ENCODE measurements around the gene ETS1.
"Not testable (repeated sequence)": the region's sequence is repeated elsewhere in the genome, so short reads cannot be mapped to it uniquely, and the experiment has no call there.

The ETS1 gene

DNA sequence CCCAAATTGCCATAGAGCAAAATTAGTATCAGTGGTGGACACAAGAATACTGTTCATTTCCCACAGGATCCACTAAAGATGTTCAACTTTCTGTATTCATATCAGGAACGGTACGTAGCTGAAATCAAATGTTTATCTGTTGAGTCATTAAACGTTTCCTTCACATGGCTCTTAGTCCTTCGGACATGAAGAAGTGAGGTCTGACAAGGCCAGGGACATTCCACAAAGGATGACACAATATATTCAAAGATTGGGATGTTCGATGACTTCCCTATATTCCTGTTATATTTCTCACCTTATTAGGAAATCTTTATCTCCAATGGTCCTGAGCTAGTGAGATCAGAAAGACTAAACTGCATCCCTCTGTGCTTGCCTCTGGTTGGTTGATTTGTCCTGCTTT is 129.0 kb downstream of the ETS1 start:
- no peak overlapping the region for H3K4me3 ChIP-seq
- H4K20me1 ChIP-seq: peaks cover 0 to 27% (median 7%) of the 10 kb centered on the region in 11 experiments; a peak in 10 of 22 replicates
- H3K36me3 ChIP-seq: peaks cover 68 to 87% (median 80%) of the 10 kb centered on the region in 11 experiments
- H3K9ac ChIP-seq: no peak overlapping the region
- no peaks in the 10 kb centered on the region for H3K27me3 ChIP-seq
- H3K4me1 ChIP-seq: no peaks in the 10 kb centered on the region
- no peak for TF ChIP-seq Cebpa-rat (IDR thresholded peaks at IDR 0.05)
- H3K4me2 ChIP-seq: no peak overlapping the region
- no peaks in the 10 kb centered on the region for H3K9me3 ChIP-seq (replicated peaks in 1 of 11)
- H3K27ac ChIP-seq: no peak overlapping the region

DNA sequence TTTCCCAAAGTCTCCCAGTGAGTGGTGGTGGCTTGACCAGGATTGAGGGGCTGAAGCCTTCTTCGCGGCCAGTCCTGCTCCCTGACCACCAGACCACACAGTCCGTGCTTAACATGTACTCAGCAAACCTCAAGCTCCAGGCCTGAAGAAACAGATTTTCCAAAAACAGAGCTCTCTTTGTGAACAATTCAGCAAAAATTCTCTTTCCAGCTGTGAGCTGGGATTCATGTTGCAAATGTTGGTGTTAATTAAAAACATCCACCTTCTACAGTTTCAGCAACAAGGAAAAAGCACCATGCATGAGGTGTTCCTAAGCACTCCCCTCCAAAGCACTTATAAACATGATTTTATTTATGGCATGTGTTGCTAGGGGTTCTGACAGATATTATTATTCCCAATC is 129.5 kb downstream of the ETS1 start:
- Histone ChIP-seq H3K9me3 (replicated peaks in 1 of 11) (no peaks in the 10 kb centered on the region), H3K36me3 (peaks cover 64 to 83% (median 76%) of the 10 kb centered on the region in 11 experiments), H3K27me3 (no peaks in the 10 kb centered on the region), H3K4me1 (no peaks in the 10 kb centered on the region), H3K4me2 (no peak overlapping the region), H3K4me3 (no peak overlapping the region), H3K9ac (no peak overlapping the region), H3K27ac (no peak overlapping the region), H4K20me1 (peaks cover 0 to 23% (median 2%) of the 10 kb centered on the region in 11 experiments; a peak in 7 of 22 replicates)
- no peak for TF ChIP-seq Cebpa-rat (IDR thresholded peaks at IDR 0.05)

DNA sequence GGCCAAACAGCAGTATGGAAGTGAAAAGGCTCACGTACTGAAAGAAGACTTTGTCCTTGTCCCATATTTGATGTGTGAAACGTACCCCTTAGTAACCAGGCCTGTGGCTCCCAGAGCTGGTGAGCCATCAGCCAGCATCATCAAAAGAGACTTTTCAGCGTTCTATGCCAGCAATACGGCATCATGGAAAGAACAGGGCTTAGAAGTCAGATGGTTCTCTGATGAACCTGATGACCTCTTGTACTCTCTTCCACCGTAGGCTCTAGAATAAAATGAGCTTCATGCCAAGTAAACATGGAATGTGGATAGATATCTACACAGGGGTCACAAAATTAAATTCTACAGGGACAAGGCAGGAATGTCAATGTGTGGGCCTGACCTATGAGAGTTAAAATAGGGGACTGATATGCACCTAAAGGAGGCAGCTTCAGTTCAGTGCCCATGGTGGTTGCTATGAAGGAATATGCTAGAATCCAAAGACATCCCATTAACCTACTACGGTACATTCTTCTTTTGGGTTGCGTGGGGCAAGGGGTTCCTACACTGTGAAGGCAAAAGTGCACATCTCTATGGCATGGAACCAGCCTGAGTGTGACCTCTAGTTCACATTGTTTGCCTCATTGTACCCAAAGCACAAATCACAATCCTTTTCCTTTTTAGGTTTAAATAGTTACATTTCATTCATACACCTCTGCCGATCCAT is 130.6 kb downstream of the ETS1 start:
- TF ChIP-seq Cebpa-rat (IDR thresholded peaks at IDR 0.05): no peak
- Histone ChIP-seq H3K9ac (no peak overlapping the region), H3K9me3 (replicated peaks in 1 of 11) (no peaks in the 10 kb centered on the region), H3K4me2 (no peak overlapping the region), H3K4me3 (no peak overlapping the region), H4K20me1 (peaks cover 0 to 22% (median 0%) of the 10 kb centered on the region in 11 experiments; a peak in 4 of 22 replicates), H3K4me1 (no peaks in the 10 kb centered on the region), H3K27me3 (no peaks in the 10 kb centered on the region), H3K36me3 (peaks cover 52 to 71% (median 64%) of the 10 kb centered on the region in 11 experiments), H3K27ac (no peak overlapping the region)

DNA sequence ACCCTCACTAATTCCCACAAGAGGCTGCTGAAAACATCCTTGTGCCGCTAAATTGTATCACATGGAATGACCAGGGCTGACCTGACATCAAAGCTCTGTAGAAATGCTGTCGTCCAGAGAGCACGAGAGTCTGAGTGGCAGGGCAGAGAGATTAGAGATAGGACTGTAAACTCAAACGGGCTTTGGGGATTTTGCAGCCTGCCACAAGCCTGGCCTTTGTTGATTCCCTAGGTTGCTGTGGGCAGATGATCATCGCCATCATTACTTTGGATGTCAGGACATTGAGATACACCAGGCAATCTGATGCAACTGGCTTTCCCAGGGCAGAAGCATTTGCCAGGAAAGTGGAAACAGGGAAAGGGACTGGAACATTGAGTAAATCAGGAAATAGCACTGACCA is 131.6 kb downstream of the ETS1 start:
- H3K9me3 ChIP-seq (replicated peaks in 1 of 11): 0 out of 22 replicates have a peak, but pooled peaks cover 0 to 3% (median 0%) of the 10 kb centered on the region in 11 experiments
- no peak for TF ChIP-seq Cebpa-rat (IDR thresholded peaks at IDR 0.05)
- no peaks in the 10 kb centered on the region for H3K4me1 ChIP-seq
- no peak overlapping the region for H3K4me3 ChIP-seq
- H3K27ac ChIP-seq: no peak overlapping the region
- H4K20me1 ChIP-seq: peaks cover 0 to 18% (median 0%) of the 10 kb centered on the region in 11 experiments; a peak in 4 of 22 replicates
- no peak overlapping the region for H3K4me2 ChIP-seq
- no peaks in the 10 kb centered on the region for H3K27me3 ChIP-seq
- H3K9ac ChIP-seq: no peak overlapping the region
- H3K36me3 ChIP-seq: peaks cover 43 to 62% (median 55%) of the 10 kb centered on the region in 11 experiments

DNA sequence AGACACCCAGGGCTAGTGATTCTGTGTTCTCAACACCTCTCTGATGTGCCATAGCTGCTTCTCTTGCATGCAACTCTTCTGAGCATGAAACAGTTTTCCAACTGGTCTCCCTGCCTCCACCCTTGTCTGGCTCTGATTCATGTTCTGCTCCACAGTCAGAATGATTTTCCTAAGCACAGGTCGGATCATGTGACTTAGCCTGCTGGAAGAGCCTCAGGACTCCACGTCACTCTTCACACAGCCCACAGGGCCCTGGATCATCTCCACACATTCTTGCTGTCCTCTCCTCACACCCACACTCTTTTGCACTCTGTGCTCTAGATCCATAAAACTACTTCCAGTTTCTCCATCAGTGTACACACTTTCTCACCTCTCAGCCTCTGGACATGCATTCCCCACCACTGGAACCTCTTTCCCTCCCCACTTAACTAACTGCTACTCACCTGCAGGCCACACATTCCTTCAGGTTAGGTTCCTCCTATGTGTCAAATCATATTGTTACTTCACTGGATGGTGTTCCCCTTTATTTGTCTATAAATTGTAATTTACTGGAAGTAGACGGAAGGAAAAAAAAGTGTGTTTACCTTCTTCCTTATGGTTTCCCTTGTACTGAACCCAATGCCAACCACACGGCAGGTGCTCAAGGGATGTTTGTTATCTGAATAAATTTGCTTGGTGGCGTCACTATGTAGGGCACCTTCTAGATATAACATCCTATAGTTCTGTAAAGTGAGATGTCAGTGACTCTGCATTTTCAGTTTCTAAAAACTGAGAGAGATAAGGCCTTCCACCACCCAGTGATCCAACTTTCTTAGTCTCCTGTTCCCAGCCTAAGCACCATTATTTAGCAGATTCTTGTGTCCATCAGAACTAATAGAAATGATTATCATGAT is 133.7 kb downstream of the ETS1 start:
- no peak overlapping the region for H3K9ac ChIP-seq
- H3K4me3 ChIP-seq: no peak overlapping the region
- H3K4me2 ChIP-seq: no peak overlapping the region
- H3K27me3 ChIP-seq: no peaks in the 10 kb centered on the region
- peaks cover 0 to 18% (median 0%) of the 10 kb centered on the region in 11 experiments; a peak in 3 of 22 replicates for H4K20me1 ChIP-seq
- H3K36me3 ChIP-seq: peaks cover 25 to 41% (median 36%) of the 10 kb centered on the region in 11 experiments
- 0 out of 22 replicates have a peak, but pooled peaks cover 0 to 3% (median 0%) of the 10 kb centered on the region in 11 experiments for H3K9me3 ChIP-seq (replicated peaks in 1 of 11)
- TF ChIP-seq Cebpa-rat (IDR thresholded peaks at IDR 0.05): no peak
- peaks cover 0 to 11% (median 7%) of the 10 kb centered on the region in 10 experiments; a peak in 12 of 20 replicates for H3K4me1 ChIP-seq
- H3K27ac ChIP-seq: no peak overlapping the region

DNA sequence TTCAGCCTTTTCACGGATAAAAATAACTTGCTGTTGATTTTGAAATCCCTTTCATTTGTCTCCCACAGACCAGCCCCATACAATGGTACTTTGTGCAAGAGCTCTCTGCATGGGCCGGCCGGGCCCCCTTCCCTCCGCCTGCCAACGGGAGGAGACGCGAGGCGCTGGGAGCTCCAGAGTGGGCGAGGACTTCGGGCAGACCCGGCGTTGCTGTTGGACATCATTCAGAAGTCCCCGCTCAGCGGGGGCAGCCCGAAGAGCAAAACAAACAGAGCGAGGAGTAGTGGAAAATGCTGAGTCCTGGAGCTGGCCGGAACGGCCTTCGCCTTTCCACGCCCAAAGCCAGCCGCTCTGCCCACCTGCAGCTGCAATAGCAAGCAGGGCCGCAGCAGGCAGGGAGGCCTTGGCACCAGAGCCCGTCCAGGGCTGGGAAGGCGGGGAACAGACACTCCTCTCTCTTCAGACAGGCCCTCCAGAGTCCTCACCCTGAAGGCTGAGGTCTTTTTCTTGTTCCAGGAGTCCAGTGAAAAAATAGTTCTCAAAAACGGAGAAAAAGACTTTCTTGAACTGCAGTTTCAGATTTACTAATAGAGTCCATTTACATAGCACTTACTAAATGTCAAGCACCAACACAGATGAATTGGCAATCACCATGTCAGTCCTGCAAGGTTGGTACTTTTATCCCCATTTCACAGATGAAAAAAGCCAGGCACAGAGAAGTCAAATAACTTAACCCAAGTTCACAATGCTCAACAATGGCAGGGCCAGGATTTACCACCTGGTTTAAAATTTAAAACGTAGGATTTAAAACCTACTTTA is 135.5 kb downstream of the ETS1 start:
- Histone ChIP-seq H3K27me3 (no peaks in the 10 kb centered on the region), H3K36me3 (peaks cover 6 to 23% (median 17%) of the 10 kb centered on the region in 11 experiments; a peak in 20 of 22 replicates), H3K27ac (no peak overlapping the region), H3K4me3 (no peak overlapping the region), H3K4me2 (no peak overlapping the region), H3K9me3 (replicated peaks in 1 of 11) (peaks cover 0 to 3% (median 0%) of the 10 kb centered on the region in 11 experiments; a peak in 1 of 22 replicates), H3K4me1 (peaks cover 0 to 11% (median 7%) of the 10 kb centered on the region in 10 experiments; a peak in 12 of 20 replicates), H3K9ac (no peak overlapping the region), H4K20me1 (peaks cover 0 to 18% (median 0%) of the 10 kb centered on the region in 11 experiments; a peak in 3 of 22 replicates)
- TF ChIP-seq Cebpa-rat (IDR thresholded peaks at IDR 0.05): no peak

DNA sequence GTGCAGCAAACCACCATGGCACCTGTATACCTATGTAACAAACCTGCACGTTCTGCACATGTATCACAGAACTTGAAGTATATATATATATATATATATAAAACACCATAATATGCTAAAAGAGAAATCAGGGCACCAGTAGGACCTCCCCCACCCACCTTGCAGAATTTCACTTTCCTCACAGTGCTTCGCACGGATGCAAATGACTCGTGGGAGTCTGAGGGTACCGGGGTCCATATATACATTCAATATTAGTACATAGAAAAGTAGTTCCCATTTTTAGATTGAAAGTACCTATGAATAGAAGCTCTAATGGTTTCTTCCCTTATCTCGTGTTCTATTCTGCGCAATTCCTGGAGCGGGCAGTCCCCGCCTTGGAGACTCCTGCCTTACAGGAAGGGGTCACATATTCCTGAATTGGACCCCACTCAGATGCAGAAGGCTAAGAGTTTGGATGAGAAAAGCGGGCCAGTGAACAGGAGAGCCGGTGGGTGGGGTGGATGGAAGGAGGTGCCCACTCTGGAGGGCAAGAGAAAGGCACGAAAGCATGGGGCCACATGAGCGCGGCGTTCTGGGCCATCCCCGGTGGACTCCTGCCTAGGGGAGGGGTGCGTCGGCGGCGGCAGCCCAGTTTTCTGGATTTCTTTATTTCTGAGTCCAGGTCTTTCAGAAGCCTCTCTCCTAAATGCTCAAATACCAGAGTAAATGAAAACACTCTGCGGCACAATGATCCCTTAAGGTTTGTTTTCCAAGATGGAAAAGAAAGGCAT is 136.3 kb downstream of the ETS1 start:
- Histone ChIP-seq H3K4me3 (no peak overlapping the region), H3K9me3 (replicated peaks in 1 of 11) (peaks cover 0 to 5% (median 0%) of the 10 kb centered on the region in 11 experiments; a peak in 2 of 22 replicates), H3K27ac (no peak overlapping the region), H4K20me1 (peaks cover 0 to 11% (median 0%) of the 10 kb centered on the region in 11 experiments; a peak in 1 of 22 replicates), H3K4me2 (no peak overlapping the region), H3K4me1 (peaks cover 0 to 11% (median 7%) of the 10 kb centered on the region in 10 experiments; a peak in 12 of 20 replicates), H3K27me3 (no peaks in the 10 kb centered on the region), H3K9ac (no peak overlapping the region), H3K36me3 (peaks cover 0 to 15% (median 9%) of the 10 kb centered on the region in 11 experiments; a peak in 10 of 22 replicates)
- no peak for TF ChIP-seq Cebpa-rat (IDR thresholded peaks at IDR 0.05)

DNA sequence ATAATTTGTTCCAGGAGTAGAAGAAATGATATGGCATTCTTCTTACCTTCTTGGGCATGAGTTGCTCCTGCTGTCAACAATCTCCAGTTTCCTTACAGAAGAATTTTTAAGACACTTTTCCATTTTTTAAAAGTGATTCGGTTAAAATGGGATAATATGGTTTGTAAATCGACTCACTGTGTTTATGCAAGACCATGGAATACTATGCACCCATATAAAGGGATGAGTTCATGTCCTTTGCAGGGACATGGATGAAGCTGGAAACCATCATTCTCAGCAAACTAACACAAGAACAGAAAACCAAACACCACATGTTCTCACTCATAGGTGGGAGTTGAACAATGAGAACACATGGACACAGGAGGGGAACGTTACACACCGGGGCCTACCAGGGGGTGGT is 136.9 kb downstream of the ETS1 start:
- peaks cover 0 to 11% (median 7%) of the 10 kb centered on the region in 10 experiments; a peak in 12 of 20 replicates for H3K4me1 ChIP-seq
- not testable (repeated sequence) for H3K4me3 ChIP-seq; H3K27ac ChIP-seq; H3K9me3 ChIP-seq (replicated peaks in 1 of 11); H3K9ac ChIP-seq; H3K4me2 ChIP-seq; H3K27me3 ChIP-seq; H4K20me1 ChIP-seq; H3K36me3 ChIP-seq
